GM18519 (cell line): ENCODE results near the gene GAL3ST3.

Experiments
- ATAC-seq: cut with Tn5 transposase; IDR thresholded peaks from one replicate; pipeline ENCODE4 v1.9.1; 2021; ENCODE audit warnings: mild to moderate bottlenecking, moderate library complexity; ENCODE audit not compliant: unreplicated experiment, low FRiP score

GAL3ST3 gene

DNA sequence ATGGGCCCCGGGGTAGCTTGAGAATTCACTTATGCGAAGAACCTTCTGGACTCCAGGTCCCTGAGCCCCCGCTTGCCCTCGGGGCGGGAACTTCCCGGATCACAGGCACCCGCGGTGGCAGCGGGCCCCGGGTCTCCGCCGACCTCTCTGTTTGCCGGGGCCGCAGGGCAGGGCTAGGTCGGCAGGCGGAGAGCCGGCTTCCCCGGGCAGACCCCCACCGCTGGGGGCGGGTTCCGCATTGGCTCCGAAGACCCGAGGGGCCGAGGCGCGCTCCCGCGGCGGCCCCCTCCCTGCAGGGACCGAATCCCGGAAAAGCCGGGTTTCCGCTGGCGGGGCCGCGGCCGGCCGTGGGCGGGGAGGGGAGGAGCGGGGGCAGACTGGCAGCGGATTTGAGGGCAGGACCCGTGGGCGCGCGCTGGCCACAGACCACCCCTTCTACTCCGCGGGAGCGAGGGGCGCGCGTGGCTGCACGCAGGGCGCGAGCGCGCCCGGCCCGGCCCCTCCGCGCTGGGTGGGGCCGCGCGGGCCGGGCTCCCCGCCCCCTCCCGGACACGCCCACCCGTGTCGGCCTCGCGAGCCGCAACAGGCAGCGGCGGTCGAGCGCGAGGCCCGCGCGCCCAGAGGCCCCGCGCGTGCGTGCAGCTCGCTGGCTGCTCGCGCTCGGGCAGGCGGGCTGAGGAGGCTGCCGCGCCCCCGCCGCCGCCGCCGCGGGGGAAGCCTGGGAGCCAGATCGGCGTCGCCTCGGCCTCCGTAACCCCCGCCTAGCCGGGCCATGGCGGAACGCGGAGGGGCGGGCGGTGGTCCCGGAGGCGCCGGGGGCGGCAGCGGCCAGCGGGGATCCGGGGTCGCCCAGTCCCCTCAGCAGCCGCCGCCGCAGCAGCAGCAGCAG lies 21.0 kb upstream of the GAL3ST3 start, which contains the start of gene PACS1:
Gene PACS1, plus strand, starts transcription at position 558 of the 889 bp plus-strand sequence. Its CDS starts 215 bp downstream, at position 773.
- peak; percentile 35 for ATAC-seq

DNA sequence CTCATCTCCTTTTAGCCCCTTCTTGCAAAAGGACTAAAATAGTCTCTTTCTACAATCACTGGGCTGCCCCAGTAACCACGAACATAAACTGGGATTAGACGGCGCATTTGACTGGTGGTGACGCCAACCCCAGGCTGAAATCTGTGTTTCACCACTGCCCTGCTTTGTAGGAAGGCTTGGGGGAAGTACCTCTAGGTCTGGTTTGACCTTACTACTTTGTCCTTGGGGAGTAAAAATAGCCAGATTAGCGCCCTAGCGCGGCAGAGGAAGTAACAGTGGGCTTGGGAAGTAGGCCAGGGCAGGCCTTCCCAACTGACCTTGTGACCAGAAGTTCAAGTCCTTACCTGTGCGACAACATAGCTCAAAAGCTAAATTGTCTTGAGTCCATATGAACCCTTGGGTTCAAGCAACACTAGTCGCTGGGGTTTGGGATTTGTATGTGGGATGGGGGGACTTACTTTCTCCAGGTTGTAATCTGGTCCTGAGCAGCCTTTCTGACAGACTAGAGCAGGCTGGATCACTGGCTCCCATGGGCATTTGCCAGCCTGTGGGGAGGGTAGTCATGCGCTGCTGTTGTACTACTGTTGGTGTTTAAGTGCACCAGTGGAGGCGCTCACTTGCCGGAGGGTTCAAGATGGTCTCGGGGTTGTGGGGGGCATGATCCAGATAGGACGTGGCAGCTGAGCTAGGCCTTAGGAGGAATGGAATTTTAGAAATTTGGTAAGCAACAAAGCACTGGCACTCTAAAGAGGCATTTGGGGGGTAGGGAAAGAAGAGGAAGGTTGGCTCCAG lies 20.2 kb upstream of the GAL3ST3 start:
- ATAC-seq: no peak

DNA sequence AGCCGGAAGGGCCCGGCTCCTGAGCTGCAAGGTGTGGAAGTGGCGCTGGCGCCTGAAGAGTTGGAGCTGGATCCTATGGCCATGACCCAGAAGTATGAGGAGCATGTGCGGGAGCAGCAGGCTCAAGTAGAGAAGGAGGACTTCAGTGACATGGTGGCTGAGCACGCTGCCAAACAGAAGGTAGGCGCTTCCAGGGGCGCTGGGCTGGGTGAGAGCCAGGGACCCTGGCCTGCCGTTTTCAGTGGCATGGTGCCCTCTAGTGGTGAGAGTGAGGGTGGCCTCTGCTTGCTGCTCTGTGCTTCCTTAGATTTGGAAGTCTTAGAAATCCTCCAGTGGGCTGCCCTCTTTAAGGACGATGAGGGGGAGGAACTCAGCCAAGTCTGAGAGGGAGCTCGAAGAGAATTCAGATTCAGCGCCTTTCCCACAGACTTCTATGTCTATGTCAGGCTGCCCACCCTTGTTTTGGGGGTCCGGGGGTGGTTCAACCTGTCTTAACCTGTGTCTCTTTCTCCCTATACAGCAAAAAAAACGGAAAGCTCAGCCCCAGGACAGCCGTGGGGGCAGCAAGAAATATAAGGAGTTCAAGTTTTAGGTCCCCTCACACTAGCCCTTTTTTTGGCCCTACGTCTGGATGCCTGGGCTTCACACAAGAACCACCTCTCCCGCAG lies 19.3 kb upstream of the GAL3ST3 start:
- no peak for ATAC-seq

DNA sequence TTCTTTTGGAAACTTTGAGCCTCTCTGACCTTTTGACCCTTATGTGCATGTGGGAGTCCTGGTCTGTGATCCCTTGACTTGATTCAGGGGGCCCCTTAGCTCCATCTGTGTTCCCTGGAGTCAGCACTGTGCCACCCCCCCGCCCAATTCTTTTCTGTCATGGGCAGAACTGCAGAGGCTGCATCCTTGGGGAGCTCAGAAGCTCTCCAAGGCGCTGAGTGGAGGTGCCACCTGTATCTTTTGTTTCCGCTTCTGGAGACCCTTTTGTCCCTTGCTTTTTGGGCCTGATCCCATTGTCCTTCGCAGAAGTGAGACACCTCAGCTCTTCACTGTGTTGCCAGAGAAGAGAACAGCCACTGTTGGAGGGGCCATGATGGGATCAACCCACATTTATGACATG lies 18.7 kb upstream of the GAL3ST3 start:
- no peak for ATAC-seq

GRCh38 chr11:66066751-66067150 lies 17.8 kb upstream of the GAL3ST3 start:
- no peak for ATAC-seq

DNA sequence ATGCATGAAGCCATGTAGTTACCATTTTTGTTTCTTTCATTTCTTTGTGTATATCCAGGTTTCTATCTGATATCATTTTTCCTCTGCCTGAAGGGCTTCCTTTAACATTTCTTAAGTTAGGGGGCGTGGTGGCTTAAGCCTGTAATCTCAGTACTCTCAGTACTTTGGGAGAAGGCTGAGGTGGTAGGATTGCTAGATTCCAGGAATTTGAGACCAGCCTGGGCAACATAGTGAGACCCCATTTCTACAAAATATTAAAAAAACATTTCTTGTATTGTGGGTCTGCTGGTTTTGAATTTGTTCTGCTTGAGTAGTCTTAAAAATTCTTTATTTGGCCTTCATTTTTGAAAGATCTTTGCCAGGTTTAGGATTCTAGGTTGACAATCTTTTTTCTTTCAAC lies 15.6 kb upstream of the GAL3ST3 start:
- no peak for ATAC-seq

- ATAC-seq: no peak
Measured at GRCh38 chr11:66063900-66064299, 14.9 kb upstream of the GAL3ST3 start.

DNA sequence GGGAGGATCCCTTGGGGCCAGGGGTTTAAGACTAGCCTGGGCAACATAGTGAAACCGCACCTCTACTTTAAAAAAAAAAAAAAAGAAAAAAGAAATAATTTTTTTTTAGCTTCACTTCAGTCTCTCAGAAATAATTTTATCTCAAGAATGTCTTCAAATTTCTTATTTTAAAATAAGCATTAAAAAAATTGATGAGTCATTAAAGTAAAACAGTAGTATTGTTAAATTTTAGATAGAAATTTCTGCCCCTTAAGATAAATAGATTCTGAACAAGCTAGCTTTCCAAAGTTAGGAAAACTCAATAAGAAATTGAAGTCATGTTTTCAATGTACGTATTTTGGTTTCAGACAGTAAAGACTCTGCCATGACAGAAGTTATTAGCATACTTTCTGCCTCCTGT lies 13.4 kb upstream of the GAL3ST3 start:
- no peak for ATAC-seq

- no peak for ATAC-seq
Measured at GRCh38 chr11:66061268-66061667, 12.3 kb upstream of the GAL3ST3 start.

GRCh38 chr11:66059966-66060680 lies 11.2 kb upstream of the GAL3ST3 start:
- no peak for ATAC-seq

DNA sequence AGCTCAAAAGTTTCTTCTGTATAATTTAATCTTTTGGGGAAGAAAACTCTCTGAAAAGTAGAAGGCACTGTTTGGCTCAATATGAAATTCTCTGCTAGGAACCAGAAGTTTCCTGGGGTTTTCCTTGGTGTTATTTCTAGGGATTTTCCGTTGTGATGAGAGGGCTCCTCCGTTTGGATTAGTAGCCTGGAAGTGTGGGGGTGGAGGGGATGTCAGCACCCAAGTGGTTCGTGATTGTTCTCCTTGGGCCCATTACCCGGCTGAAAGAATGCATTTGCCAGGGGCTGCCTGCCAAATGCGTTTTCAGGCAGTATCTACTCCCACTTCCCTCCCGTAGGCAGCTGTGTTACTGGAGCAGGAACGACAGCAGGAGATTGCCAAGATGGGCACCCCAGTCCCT lies 7.5 kb upstream of the GAL3ST3 start:
- ATAC-seq: no peak

DNA sequence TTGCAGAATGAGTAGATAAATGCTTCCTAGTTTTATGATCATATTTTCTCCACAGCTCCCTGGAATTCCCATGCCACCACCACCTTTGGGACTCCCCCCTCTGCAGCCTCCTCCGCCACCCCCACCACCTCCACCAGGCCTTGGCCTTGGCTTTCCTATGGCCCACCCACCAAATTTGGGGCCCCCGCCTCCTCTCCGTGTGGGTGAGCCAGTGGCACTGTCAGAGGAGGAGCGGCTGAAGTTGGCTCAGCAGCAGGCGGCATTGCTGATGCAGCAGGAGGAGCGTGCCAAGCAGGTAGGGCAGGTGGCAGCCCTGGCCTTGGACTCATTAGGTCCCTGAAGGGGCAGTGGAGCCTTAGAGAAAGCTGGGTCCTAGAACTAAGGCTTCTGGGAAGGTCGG lies 6.1 kb upstream of the GAL3ST3 start:
- no peak for ATAC-seq

DNA sequence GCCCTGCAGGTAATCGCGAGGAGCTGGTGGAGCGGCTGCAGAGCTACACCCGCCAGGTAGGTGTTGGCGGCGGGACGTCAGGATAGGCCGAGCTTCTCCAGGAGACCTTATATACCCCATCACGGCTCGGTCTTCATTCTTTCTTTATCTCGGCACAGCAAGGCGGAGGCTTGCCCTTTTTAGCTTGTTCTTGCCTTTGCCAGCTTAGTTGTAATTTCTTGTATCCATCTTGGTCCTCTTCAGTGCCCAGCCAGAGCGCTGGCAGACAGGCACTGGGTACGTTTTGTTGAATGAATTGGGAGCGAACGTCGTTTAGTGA lies 3.7 kb upstream of the GAL3ST3 start:
- no peak for ATAC-seq

DNA sequence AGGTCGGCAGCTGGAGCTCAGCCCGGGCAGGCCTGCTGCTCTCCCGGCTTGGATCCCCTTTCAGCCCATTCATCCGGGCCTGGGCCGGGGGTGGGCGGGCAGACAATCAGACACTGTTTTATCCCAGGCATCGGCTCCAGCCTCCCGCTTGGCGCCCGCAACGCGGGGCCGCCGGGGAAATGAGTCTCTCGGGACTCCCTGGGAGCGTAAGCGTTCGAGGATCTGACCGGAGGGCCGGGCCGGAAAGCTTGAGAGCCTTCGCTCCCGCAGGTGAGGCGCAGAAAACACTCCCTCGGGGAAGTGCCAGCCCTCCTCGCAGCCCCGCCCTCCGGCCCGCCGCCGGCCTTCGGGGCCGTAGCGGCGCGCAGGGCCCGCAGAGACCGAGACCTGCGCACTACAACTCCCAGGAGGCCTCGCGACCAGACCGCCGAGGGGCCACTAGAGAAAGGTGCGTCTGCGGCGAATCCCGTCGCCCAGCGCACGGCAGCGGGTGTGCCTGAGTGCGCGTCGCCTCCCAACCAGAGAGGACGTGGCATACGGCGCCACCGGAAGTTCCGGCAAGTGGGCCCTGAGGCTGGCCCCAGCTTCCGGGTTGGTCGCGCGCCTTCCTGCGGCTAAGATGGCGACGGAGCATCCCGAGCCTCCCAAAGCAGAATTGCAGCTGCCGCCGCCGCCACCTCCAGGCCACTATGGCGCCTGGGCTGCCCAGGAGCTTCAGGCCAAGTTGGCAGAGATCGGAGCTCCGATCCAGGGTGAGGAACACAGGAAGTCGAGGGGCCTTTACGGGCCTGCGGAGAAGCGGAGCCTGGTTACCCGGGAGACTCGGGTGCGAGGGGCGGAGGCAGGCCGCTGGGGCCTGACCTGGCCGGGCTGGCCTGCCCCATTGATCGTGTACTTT lies 3.1 kb upstream of the GAL3ST3 start, which contains the start of gene SF3B2:
Gene SF3B2, plus strand, starts transcription at position 599 of the 898 bp plus-strand sequence. Its CDS starts 21 bp downstream, at position 620.
- peak; percentile 91 for ATAC-seq

GRCh38 chr11:66051371-66051765 lies 2.4 kb upstream of the GAL3ST3 start:
- ATAC-seq: no peak

DNA sequence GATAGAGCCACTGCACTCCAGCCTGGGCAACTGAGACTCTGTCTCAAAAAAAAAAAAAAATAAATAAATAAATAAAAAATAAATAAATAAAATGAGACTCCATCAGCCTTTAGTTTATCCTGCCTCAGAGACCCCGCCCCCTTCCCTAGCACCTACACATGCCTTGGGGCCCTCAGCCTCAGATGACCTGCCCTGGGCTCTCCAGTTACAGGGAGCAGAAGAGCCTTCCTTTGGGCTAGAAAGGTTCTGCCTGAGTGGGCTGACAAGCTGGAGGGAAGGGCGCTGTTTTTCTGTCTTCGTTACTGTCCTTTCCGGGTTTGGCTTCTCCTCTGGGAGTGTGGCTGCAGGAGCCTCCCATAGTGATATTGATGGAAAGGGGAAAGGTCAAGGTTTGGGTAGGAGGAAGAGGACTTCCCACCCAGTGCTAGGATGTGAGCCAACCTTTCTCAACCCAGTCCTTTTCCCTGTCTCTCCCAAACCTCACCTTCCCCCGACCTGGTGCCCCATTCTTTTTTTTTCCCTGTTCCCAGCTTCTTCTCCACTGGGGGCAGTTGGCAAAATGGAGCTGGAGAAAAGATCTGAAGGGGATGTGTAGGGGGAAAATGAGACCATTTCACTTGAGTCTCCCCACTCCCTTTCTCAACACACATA lies 1.7 kb upstream of the GAL3ST3 start:
- ATAC-seq: no peak

DNA sequence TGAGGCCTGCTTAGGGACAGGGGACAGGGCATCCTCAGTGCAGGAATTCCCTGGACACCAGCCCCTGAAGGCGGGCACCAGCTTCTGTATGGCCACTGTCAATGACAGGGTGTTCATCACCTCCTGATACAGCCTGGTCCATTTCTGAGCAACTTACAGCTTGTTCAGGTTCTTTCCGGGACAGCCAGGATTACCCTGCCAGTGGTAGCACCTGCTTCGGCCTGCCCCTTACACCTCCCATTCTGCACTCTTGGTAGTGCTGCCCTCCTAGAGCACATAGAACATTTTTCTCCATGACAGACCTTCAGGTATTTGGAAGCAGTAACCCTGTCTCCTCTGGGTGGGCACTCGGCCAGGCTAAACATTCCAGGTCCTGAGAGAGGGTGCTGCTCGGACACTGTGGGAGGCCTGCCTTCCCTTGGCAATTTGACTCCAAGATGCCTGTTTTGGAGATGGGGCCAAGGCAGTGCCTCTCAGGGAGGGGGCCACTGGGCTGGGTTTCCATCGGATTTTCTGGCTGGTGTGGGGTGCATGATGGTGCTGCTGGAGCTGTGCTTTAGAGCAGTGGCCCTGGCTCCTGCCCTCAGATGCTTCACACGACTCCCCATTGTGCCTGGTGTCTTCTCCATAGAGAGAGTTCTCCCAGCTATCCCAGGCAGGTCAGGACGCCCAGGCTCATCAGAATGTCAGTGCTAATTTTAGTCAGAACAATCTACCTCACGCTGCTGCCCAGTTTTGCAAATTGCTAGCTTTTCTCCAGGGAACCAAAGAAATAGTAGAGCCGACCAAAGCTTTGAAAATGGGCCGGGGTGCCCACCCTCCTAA lies 1.2 kb downstream of the GAL3ST3 start:
- no peak for ATAC-seq

- no peak for ATAC-seq
Measured at GRCh38 chr11:66046901-66047300, 2.1 kb downstream of the GAL3ST3 start.
